OCI-LY1 (cell line): ENCODE results near the gene MSH6.

Source experiments
- H2AFZ ChIP-seq: fragments of 200-600 bp; sonication (generic), shearing (Covaris generic); 2 replicates; pipeline ENCODE4 v1.6.0; 2014; ENCODE audit warnings: antibody characterized with exemption, mild to moderate bottlenecking, low read length
- H3F3A ChIP-seq: fragments of 200-600 bp; sonication (generic), shearing (Covaris generic); 2 replicates; pipeline ENCODE4 v1.6.0; 2014; ENCODE audit warnings: mild to moderate bottlenecking, antibody characterized with exemption, low read length, moderate library complexity; ENCODE audit not compliant: insufficient read depth
- H3K27ac ChIP-seq: fragments of 200-600 bp; sonication (generic); 2 replicates; pipeline ENCODE4 v1.5.1; 2014; ENCODE audit warnings: low read length, mixed run types, mild to moderate bottlenecking, low read depth; ENCODE audit not compliant: poor library complexity, severe bottlenecking
- H3K27me3 ChIP-seq: fragments of 200-600 bp; sonication (generic); 2 replicates; pipeline ENCODE4 v1.6.0; 2014; ENCODE audit warnings: antibody characterized with exemption, mild to moderate bottlenecking, low read length, moderate library complexity; ENCODE audit not compliant: insufficient read depth
- H3K36me3 ChIP-seq: fragments of 200-600 bp; sonication (generic); 2 replicates; pipeline ENCODE4 v1.6.1; 2014; ENCODE audit warnings: mild to moderate bottlenecking, antibody characterized with exemption, low read length, moderate library complexity, mixed read lengths; ENCODE audit not compliant: insufficient read depth
- H3K4me1 ChIP-seq: fragments of 200-600 bp; sonication (generic); 2 replicates; pipeline ENCODE4 v1.5.1; 2014; ENCODE audit warnings: mild to moderate bottlenecking, low read length, moderate library complexity; ENCODE audit not compliant: insufficient read depth, severe bottlenecking
- H3K4me2 ChIP-seq: fragments of 200-600 bp; sonication (generic), shearing (Covaris generic); 2 replicates; pipeline ENCODE4 v1.6.1; 2014; ENCODE audit warnings: low read length
- H3K4me3 ChIP-seq: fragments of 200-600 bp; sonication (generic); 2 replicates; pipeline ENCODE4 v1.5.1; 2014; ENCODE audit warnings: low read length, low read depth, mild to moderate bottlenecking, mixed read lengths; ENCODE audit not compliant: poor library complexity, severe bottlenecking
- H3K79me2 ChIP-seq: fragments of 200-600 bp; shearing (Covaris generic); 2 replicates; pipeline ENCODE4 v1.6.1; 2016; ENCODE audit warnings: mixed run types, low read length, mixed read lengths; ENCODE audit not compliant: insufficient read depth
- H3K9ac ChIP-seq: fragments of 200-600 bp; sonication (generic), shearing (Covaris generic); 2 replicates; pipeline ENCODE4 v1.6.1; 2014; ENCODE audit warnings: mild to moderate bottlenecking, low read length, mixed read lengths
- H3K9me2 ChIP-seq: fragments of 200-600 bp; sonication (generic), shearing (Covaris generic); 2 replicates; pipeline ENCODE4 v1.6.1; 2014; ENCODE audit warnings: low read depth, mild to moderate bottlenecking, low read length, mixed read lengths
- H3K9me3 ChIP-seq: fragments of 200-600 bp; shearing (Covaris generic); 2 replicates; pipeline ENCODE4 v1.6.1; 2014; ENCODE audit warnings: low read length, mixed read lengths
- H4K20me1 ChIP-seq: fragments of 200-600 bp; sonication (generic), shearing (Covaris generic); 2 replicates; pipeline ENCODE4 v1.6.0; 2016; ENCODE audit warnings: mild to moderate bottlenecking, low read length; ENCODE audit not compliant: insufficient read depth
- CTCF ChIP-seq: fragments of 200-600 bp; sonication (generic), shearing (Covaris generic); IDR thresholded peaks from 2 replicates; pipeline ENCODE4 v1.5.1; 2017; ENCODE audit warnings: mild to moderate bottlenecking, antibody characterized with exemption, low read length, moderate library complexity, mixed read lengths
- EZH2 ChIP-seq: fragments of 200-600 bp; sonication (generic), shearing (Covaris generic); IDR thresholded peaks from 2 replicates; pipeline ENCODE4 v1.8.0; 2017; ENCODE audit warnings: borderline replicate concordance, mixed run types, mild to moderate bottlenecking, antibody characterized with exemption, low read length, moderate library complexity, mixed read lengths

MSH6 gene

GRCh38 chr2:47801118-47801517 lies 18.2 kb downstream of the MSH6 start:
- Histone ChIP-seq H3K9me2 (no peaks in the 10 kb centered on the region), H3K4me3 (no peak overlapping the region), H3F3A (peaks cover 1% of the 10 kb centered on the region; the same call in 1 of the 2 replicates), H3K27me3 (no peaks in the 10 kb centered on the region), H3K36me3 (peaks cover 100% of the 10 kb centered on the region), H3K4me2 (no peak overlapping the region), H2AFZ (no peak overlapping the region), H3K9me3 (peaks cover 4% of the 10 kb centered on the region; the same call in 1 of the 2 replicates), H4K20me1 (no peaks in the 10 kb centered on the region), H3K9ac (no peak overlapping the region), H3K79me2 (peaks cover 17% of the 10 kb centered on the region), H3K4me1 (no peaks in the 10 kb centered on the region), H3K27ac (no peak overlapping the region)
- no peak for TF ChIP-seq EZH2
- no peak for TF ChIP-seq CTCF

- Histone ChIP-seq H2AFZ (no peak overlapping the region), H3K27me3 (no peaks in the 10 kb centered on the region), H3K9me2 (no peaks in the 10 kb centered on the region), H3K4me1 (no peaks in the 10 kb centered on the region), H3K4me2 (no peak overlapping the region), H3K4me3 (no peak overlapping the region), H3K9ac (no peak overlapping the region), H3K27ac (no peak overlapping the region), H3F3A (peaks cover 9% of the 10 kb centered on the region), H4K20me1 (no peaks in the 10 kb centered on the region), H3K9me3 (peaks cover 4% of the 10 kb centered on the region; the same call in 1 of the 2 replicates), H3K36me3 (peaks cover 100% of the 10 kb centered on the region), H3K79me2 (peaks cover 7% of the 10 kb centered on the region)
- TF ChIP-seq EZH2 (no peak), CTCF (no peak)
Measured at GRCh38 chr2:47803363-47803762, 20.4 kb downstream of the MSH6 start.

GRCh38 chr2:47803770-47804169 lies 20.8 kb downstream of the MSH6 start:
- Histone ChIP-seq H3K27me3 (no peaks in the 10 kb centered on the region), H3K9me3 (peaks cover 4% of the 10 kb centered on the region; the same call in 1 of the 2 replicates), H3K4me2 (no peak overlapping the region), H3K79me2 (peaks cover 7% of the 10 kb centered on the region), H3K27ac (no peak overlapping the region), H4K20me1 (no peaks in the 10 kb centered on the region), H3F3A (peaks cover 9% of the 10 kb centered on the region), H3K9me2 (no peaks in the 10 kb centered on the region), H2AFZ (no peak overlapping the region), H3K4me3 (no peak overlapping the region), H3K9ac (no peak overlapping the region), H3K36me3 (peaks cover 100% of the 10 kb centered on the region), H3K4me1 (no peaks in the 10 kb centered on the region)
- no peak for TF ChIP-seq CTCF
- no peak for TF ChIP-seq EZH2
